HT1080 (cell line): ENCODE measurements around the gene KDM7A. TPM values are rescaled to one million over a fixed set of nuclear protein-coding genes. Genes with fewer than 3 reads are reported as not detected.
"Not testable (repeated sequence)": the region's sequence is repeated elsewhere in the genome, so short reads cannot be mapped to it uniquely, and the experiment has no call there.

Experiments used
- DNase-seq: peaks from one replicate; pipeline ENCODE4 v3.0.0-alpha.2; 2015; ENCODE audit warnings: low read depth
- total RNA-seq: library from RNA; depleted of rRNA; stranded (reverse); fragments of >200 nt; shearing (Covaris generic); gene quantifications from 2 replicates; pipeline ENCODE4 v1.2.3, GENCODE V29; 2014

The KDM7A gene
- total RNA-seq, 1 experiment from 2014 or later: 1.00 TPM

GRCh38 chr7:140203556-140203955 is 26.8 kb upstream of the KDM7A start:
- no peak for DNase-seq

DNA sequence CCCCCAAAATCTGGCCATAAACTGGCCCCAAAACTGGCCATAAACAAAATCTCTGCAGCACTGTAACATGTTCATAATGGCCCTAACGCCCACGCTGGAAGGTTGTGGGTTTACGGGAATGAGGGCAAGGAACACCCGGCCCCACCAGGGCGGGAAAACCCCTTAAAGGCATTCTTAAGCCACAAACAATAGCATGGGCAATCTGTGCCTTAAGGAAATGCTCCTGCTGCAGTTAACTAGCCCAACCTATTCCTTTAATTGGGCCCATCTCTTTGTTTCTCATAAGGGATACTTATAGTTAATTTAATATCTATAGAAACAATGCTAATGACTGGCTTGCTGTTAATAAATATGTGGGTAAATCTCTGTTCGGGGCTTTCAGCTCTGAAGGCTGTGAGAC is 26.2 kb upstream of the KDM7A start:
- not testable (repeated sequence) for DNase-seq

- DNase-seq: no peak
These were observed 24.6 kb upstream of the KDM7A start for GRCh38 chr7:140201393-140201792.

GRCh38 chr7:140200061-140200989 is 23.5 kb upstream of the KDM7A start:
- peak; percentile 63 for DNase-seq

DNA sequence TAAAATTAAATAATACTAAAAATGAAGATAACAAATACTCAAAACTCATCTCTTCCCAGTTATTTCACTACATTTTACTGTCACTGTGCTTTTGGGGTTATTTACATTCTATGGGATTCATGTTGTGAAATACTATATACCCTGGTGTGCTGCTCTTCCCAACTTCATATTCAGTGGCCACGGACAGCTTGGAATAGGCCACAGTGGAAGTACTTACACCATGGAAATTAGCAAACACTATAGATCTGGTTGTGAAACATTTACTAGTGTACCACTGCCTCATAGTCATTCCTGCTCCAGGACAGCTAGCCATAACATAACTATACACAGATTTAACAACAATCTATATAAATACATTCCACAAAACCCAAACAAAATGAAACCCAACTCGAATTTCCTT is 21.2 kb upstream of the KDM7A start:
- no peak for DNase-seq

- DNase-seq: no peak
These were observed 20.6 kb upstream of the KDM7A start for GRCh38 chr7:140197218-140197890.

- no peak for DNase-seq
These were observed 19.8 kb upstream of the KDM7A start for GRCh38 chr7:140196361-140197217.

- no peak for DNase-seq
These were observed 19.1 kb upstream of the KDM7A start for GRCh38 chr7:140195859-140196258.

- DNase-seq: no peak
These were observed 15.8 kb upstream of the KDM7A start for GRCh38 chr7:140192620-140193019.

GRCh38 chr7:140192176-140192575 is 15.4 kb upstream of the KDM7A start:
- no peak for DNase-seq

DNA sequence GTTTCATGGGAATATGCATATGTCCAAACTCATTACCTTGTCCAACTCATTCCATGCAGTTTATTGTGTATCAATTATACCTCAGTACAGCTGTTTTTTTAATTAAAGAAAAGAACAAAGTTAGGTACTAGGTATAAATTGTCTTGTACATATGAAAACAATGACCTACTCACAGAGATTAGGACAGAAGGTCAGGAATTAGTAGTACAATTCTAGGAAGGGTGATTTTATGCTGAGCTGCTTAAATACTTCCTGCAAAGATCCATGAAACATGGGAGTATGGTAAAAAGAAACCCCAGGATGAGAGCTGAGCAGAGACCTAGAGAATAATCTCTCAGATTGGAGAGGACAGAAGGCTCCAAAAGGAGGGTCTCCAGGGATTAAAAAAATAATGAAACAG is 13.8 kb upstream of the KDM7A start:
- no peak for DNase-seq

DNA sequence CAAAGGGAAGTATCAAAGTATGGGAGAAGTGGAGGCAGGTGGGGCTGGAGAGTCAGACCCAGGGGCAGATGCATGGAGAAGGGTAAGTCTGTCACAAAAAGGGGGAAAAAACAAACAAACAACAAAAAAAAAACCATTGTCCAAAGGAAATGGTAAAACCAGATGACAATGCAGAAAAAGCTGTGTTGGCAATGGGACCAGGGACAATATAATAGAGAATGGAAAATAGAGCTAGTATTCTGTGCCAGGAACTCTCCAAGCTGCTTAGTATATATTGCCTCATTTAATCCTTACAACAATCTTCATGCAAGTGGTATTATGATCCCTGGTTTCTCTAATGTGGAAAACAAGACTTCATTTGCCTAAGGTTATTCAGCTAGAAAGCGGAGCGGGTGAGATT is 13.1 kb upstream of the KDM7A start:
- DNase-seq: no peak

DNA sequence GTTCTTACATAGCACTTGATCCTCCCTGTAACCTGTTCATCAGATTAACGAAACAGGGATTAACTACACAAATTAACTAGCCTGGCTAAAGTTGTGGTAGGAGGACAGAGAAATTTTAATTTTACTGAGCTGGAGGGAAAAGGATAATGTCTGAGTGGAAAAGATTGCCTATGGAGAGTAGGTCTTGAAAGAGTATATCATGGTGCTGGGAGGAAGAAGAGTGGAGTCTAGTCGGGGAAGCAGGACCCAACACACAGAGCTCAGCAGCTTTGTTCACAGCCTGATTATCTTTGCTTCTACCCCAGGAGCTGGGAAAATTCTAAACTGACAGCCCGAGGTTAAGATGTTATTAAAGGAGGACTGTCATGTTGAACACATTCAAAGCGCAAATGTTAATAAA is 6.1 kb upstream of the KDM7A start:
- DNase-seq: no peak

DNA sequence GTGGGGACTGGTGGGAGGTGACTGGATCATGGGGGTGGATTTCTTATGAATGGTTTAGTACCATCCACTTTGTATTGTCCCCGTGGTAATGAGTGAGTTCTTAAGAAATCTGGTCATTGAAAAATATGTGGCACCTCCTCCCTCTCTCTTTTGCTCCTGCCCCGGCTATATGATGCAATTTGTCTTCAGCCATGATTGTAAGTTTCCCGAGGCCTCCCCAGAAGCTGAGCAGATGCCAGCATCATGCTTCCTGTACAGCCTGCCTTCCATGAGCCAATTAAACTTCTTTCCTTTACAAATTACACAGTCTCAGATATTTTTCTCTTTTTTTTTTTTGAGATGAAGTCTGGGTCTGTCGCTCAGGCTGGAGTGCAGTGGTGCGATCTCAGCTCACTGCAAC is 2.6 kb upstream of the KDM7A start:
- no peak for DNase-seq

DNA sequence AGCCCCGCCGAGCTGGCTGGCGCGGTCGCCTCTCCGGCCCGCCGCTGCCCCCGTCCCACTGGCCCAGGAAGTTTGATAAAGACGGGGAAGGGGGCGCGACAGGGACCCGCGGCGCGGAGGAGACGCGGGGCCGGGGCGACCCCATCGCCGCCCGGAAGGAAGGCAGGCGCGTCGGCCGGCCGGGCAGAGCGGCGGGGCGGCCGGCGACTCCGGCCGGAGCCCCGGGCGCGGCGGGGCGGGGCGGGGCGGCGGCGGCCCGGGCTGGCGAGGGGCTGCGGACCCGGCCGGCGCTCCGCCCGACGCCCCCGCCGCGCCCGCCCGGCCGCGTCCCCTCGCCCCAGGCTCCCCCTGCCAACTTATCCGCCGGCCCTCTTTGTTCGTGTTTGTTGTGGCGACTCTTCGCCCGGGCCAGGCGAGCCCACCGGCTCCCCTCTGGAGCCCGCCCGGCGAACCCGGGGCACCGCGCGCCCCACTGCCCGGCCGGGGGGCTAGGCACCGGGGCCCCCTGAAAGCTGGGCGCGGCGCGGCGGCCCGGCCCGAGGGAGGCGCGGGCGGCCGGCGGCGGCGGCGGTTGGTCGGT is 571 bp downstream of the KDM7A start:
- no peak for DNase-seq

DNA sequence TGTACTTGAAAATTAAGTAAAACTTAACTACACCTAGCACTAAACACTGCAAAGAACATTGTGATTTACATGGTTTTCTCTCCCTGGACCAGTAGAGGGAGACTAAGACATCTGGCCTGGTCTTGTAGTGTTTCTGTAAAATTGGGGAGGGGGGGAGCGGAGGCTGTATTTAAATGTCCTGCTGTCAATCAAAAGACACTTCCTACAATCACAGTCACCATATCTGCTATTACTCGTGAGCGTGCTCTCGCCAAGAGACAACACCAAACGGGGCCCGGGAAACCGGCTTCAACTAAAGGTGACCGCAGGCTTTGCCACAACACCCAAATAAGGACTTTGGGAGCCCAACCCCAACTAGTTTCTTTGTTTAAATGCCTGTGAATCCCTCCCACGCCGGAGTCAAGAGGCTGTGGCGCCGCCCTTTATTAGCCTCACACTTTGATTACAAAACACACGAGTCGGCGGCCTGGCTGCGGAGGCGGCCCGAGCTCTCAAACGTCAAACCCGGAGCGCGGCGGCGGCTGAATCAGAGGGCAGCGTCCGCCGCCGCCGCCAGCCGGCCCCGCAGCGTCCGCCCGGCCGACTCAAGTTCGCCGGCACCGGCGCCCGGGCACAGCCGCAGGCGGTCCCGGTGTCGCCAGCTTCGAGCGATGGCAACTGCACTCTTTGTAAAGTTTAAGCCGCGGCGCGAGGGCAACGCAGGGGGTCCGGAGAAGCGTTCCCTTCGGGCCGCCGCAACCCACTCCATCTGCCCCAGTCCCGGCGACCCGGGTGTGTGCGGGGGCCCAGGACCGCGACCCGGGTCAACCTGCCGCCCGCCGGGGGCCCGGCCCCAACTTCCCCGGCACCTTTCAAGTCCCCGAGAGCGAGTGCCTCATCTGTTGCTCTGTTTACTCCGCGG is 1.3 kb downstream of the KDM7A start:
- DNase-seq: peak; percentile 92

DNA sequence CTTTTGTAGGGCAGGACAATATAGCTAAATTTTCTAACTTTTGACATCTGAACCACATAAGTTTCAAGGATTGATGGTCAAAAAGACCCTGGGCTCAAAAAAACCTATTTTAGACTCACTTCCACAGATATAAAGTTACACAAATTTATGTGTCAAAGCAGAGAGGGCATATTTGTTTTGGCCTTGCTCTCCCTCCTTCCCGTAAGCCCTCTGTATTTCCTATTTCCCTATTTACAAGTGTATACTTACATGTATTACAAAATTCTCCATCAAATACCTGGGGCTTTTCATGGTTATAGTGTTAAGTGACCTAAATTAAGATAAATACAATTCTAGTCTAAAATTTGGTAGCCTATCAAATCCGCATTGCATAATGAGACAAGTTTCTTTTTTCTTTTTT is 2.6 kb downstream of the KDM7A start:
- DNase-seq: no peak

- DNase-seq: no peak
These were observed 6.4 kb downstream of the KDM7A start for GRCh38 chr7:140170375-140170774.

GRCh38 chr7:140168816-140169215 is 8.0 kb downstream of the KDM7A start:
- DNase-seq: no peak

- DNase-seq: peak; percentile 73
These were observed 11.4 kb downstream of the KDM7A start for GRCh38 chr7:140165422-140165821.
